ENCODE measurements around the gene DEFB114.

DEFB114 gene

DNA sequence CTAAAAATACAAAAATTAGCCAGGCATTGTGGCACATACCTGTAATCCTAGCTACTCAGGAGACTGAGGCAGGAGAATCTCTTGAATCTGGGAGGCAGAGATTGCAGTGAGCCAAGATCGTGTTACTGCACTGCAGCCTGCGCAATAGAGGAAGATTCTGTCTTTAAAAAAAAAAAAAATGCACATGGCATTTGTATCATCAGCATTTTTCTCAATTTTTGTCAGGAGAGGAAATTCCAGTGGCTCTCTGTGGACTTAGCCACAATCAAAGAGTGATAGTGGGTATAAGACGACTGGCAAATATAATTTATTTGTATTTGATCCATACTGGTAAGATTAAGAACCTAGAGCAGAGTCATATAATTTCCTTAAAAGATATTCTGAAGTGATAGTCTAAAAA, 28.6 kb downstream of the DEFB114 start:
- DNase-seq = no peak

DNA sequence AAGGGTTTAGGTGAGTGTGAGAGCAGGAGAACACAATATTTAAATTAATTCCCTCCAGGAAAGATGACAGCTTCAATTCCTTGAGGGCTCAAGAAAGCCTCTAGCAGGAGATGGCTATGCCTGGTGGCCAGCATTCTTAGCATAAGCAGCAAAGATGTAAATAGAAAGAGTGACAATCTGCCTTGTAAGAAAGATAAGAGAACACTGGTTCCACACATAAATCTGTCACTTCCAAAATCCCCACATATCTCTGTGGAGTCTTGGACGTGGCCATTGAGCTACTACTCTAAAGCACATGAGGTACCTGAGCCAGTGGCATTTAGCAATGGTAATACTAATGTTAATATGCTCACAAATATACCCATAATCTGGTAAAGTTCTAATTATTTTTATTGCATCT, 29.2 kb downstream of the DEFB114 start:
- no peak for DNase-seq

DNA sequence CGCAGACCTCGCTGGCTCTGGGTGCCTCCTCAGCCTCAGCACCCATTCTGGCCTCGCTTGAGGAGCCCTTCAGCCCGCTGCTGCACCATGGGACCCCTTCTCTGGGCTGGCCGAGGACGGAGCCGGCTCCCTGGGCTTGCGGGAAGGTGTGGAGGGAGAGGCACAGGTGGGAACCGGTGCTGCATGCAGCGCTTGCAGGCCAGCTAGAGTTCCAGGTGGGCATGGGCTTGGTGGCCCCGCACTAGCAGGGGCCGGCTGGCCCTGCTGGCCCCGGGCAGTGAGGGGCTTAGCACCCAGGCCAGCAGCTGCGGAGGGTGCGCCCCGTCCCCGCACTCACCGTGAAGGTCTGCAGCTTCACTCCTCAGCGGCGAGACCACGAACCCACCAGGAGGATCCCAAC, 30.4 kb downstream of the DEFB114 start:
- DNase-seq = no peak

DNA sequence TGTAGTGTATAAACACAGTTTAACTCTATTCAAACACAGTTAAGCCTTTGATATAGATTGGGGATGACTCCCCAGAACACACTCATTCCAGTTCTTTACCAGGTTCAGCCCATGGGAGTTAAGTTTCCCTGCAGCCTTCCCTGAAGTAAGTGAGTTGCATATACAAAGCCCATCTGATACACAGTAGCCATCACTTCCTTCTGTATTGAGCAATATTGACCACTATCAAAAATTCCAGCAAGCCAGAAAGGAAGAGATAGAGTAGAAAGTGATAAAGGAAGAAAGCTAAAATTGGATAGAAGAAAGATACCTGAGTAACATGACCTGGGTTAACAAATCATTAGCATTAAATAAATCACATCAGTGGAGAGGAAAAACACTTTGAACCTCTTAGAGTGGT, 34.6 kb downstream of the DEFB114 start:
- no peak for DNase-seq

DNA sequence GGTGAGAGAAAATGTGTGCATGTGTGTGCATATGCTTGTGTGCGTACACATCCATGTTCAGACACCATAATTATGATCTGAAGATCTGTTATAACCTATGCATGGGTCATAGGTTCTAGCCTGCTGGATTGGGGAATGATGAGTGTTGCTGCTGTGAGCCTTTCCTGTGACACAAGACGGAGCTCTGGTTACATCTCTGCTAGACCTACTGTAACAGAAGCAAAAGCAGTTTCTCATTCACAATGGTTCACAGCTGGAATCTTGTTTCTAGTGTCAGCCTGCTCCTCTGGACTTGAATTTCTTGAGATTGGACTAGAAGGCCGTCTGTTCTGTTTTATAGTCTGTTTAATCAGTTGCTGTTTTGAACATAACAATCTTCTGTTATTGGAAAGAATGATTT, 40.1 kb downstream of the DEFB114 start:
- no peak for DNase-seq

DNA sequence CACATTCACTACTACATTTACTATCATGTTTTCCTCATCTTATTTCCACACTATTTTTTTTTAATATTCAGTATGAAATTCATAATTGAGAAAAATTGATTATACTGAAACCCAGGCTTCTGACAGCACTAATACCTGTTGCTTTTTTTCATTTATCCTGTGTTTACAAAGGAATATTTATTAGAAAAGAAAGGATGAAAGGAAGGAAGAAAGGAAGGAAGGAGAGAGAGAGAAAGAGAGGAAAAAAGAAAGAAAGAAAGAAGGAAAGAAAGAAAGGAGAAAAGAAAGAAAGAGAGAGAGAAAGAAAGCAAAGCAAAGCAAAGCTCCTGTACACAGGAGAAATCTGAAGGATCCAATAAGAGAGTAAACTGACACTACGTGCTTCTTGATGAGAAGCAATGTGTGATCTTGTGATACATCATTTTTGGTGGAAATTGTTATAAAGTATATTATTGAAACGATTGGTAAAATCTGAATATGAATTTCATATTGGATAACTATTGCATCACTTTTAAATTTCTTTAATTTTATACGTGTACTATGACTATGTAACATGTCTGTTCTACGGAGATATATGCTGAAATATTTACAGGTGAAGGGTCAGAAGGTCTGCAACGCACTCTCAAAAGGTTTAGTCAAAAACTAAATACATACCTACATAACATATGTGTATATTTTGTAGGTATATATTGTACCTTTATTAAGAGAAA, 43.9 kb downstream of the DEFB114 start:
- DNase-seq = no peak

DNA sequence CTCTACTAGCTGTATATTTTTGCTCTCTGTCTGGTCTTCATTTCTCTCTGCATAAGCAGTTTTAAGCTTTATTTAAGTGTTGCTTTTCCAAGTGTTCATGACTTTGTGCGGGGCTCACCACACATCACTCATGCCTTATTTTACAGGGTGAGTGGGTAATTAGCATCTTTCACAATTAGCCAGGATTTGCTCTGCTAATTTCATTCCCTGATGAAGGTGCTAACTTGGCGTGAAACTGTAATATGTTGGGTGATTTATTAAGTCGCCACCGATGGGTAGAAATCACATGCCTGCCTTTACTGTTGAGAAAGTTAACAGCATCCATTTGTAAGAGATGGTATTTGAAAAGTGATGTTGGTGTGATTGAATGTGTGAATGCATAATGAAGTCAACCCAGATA, 44.7 kb downstream of the DEFB114 start:
- no peak for DNase-seq

- DNase-seq = no peak
These were observed 45.2 kb downstream of the DEFB114 start for GRCh38 chr6:49918787-49919186.

GRCh38 chr6:49915035-49915434, 48.9 kb downstream of the DEFB114 start:
- DNase-seq = no peak

GRCh38 chr6:49913636-49914375, 50.2 kb downstream of the DEFB114 start:
- no peak for DNase-seq

GRCh38 chr6:49912196-49912595, 51.8 kb downstream of the DEFB114 start:
- DNase-seq = no peak

GRCh38 chr6:49911252-49911651, 52.7 kb downstream of the DEFB114 start:
- no peak for DNase-seq

Data from effector CD8-positive, alpha-beta T cell (primary cell).